GM12874 (cell line): ENCODE measurements around the gene FASLG.

Experiments
- CTCF ChIP-seq: IDR thresholded peaks from 2 replicates; pipeline ENCODE4 v1.5.1; 2011; ENCODE audit warnings: low read depth, mild to moderate bottlenecking, control low read depth, low read length, moderate library complexity; ENCODE audit not compliant: insufficient read depth

Gene FASLG

DNA sequence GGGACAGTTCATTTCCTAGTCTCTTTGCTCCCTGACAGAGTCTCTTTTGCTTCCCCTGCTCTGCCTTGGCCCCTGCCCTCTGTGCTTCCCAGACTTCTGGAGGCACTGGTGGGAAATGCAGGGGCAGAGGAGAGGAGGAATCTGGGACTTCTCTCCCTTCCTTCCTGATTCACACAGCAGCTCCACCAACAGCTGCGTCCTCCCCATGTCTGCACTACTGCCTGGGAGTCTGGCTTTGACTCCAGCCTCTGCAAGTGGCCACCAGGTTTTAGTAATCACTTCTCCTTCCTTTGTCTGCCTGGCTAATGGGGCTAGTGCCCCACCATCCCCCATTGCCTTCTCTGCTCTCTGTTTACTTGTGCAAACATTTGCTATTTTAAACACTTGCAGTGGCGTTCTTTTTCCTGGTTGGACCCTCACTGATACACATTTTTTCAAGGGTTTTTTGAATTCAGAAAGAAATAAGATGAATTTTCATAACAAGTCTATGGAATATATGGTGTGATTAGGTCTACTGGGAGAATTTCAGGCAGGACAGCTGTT, 21.9 kb downstream of the FASLG start:
- no peak for TF ChIP-seq CTCF

- no peak for TF ChIP-seq CTCF
These were observed 23.9 kb downstream of the FASLG start for GRCh38 chr1:172682812-172683211.

DNA sequence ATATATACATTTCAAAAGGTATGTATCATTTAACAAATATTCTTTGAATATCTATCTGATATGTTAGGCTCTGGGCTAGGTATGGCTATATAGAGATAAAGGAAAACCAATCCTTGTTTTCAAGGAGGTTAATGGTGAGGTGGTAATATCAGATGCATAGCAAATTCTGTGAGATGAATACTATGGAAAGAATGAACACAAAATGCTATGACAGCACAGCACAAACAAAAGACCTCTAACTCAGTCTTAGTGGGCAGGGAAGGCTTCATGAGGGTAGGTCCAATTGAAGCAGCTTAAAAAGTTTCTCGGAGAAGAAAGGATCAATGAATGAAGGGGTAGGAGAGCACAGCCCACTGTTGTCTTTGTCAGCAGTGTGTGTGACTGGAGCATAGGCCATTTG, 27.2 kb downstream of the FASLG start:
- no peak for TF ChIP-seq CTCF

DNA sequence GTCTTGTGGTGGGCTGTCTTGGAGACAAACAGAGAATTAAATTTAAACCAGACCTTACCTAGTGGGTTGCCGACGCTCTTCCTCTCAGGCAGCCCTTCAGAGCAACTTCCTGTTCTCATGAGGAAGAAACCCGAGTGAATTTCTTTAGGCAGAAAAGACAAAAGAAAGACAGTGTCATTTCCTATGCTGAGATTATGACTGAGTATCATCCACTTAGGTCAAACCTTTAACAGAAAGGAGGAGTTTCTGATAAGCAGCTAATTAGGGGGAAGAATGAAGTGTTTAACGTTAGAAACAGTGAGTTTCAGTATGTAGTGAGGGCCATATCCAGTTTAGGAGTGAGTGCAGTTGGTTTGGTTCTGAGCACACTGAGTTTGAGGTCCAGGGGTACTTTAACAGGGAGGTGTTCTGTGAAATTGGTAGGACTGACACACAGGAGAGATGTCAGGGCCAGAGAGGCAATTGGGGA, 38.7 kb downstream of the FASLG start:
- no peak for TF ChIP-seq CTCF

GRCh38 chr1:172698224-172698623, 39.3 kb downstream of the FASLG start:
- TF ChIP-seq CTCF: no peak

- TF ChIP-seq CTCF: no peak
These were observed 40.2 kb downstream of the FASLG start for GRCh38 chr1:172699111-172699510.

DNA sequence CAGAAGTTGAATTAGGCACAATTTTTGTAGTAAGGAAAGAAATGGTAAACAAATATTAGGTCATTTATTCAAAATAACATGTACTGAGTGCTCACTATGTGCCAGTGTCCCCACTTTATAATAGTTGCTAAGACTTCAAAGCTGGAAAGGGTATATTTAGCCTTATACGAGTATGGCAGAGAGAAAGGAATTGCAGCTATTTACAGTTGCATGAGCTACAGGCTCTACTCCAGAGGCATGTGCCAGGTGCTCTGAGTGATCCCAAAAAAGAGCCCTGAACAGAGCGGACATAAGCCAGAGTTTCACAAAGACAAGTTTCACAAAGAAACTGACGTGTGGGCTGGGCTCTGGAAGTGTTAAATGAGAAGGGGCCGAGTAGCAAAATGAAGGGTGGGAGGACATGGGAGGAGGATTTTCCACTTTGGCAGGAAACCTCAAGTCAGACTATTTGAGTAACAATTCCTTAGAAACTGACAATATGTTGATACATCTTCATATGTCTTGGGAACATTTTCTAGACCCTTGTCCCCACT, 40.9 kb downstream of the FASLG start:
- TF ChIP-seq CTCF: no peak

DNA sequence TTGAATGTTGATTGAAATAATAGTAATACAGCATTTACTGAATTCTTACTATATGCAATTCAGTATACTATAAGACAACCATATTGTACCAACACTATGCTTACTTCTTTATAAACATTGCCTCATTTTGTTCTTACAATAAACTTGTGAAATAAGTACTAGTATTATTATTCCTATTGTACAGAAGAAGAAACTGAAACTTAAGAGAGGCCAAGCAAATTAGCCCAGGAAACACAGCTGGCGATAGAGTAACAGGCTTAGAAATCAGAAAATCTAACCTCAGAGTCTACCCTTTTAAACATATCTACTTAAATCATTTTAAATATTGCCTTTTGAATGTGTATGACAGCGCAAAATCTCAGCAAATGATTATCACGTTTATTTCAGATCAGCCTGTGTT, 41.7 kb downstream of the FASLG start:
- TF ChIP-seq CTCF: no peak
